Stimulated activated CD8-positive, alpha-beta memory T cell treated with anti-CD3 and anti-CD28 coated beads, Interleukin-2, amount 100 ng/mL, for 48 hours (primary cell): Measurements from ENCODE around the gene KIF3B.
"Not testable (repeated sequence)": the region's sequence is repeated elsewhere in the genome, so short reads cannot be mapped to it uniquely, and the experiment has no call there.

Experiments used
- DNase-seq, 2 donors: peaks; one replicate each; pipeline ENCODE4 v3.0.0-alpha.2; 2020; ENCODE audit warnings: low read depth in 2 of 2

The KIF3B gene

GRCh38 chr20:32356622-32357374 is 79.3 kb downstream of the KIF3B start:
- no peak for DNase-seq

DNA sequence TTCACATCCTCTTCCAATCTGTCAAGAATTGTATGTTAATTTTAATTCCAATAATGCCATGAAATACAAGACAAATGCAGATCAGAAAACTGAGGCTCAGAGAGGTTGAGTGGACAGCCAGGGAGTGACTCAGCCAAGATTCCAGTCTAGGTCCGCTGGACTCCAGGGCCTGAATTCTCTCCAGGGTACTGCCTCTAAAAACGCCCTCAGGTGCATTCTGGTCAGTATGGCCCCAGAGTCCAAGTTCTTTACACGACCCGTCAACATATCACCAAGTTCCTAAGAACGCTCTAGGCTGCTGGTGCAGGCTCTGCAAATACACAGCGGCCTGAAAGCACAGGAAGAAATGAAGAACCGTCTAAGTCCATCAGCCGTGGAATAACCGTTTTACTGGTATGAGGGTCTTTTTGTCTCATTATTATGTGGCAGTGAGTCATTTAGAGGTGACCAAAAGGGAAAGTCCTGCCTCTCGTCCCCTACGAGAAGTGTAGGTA is 80.0 kb downstream of the KIF3B start:
- DNase-seq = no peak

- peak; percentile 92 to 93 for DNase-seq
Measured at GRCh38 chr20:32357869-32358631, 80.6 kb downstream of the KIF3B start, which contains the start of gene ASXL1. Gene ASXL1 (plus strand): TSS chr20:32358331. CDS start chr20:32358776, 445 bp downstream.

DNA sequence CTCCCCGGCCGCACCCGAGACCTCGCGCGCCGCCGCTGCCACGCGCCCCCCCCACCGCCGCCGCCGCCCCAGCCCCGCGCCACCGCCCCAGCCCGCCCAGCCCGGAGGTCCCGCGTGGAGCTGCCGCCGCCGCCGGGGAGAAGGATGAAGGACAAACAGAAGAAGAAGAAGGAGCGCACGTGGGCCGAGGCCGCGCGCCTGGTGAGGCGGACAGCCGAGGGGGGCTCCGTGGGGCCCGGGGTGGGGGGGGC is 81.1 kb downstream of the KIF3B start:
- DNase-seq = no peak

- peak; percentile 70 to 72 for DNase-seq
Measured at GRCh38 chr20:32358883-32359632, 81.6 kb downstream of the KIF3B start.

DNA sequence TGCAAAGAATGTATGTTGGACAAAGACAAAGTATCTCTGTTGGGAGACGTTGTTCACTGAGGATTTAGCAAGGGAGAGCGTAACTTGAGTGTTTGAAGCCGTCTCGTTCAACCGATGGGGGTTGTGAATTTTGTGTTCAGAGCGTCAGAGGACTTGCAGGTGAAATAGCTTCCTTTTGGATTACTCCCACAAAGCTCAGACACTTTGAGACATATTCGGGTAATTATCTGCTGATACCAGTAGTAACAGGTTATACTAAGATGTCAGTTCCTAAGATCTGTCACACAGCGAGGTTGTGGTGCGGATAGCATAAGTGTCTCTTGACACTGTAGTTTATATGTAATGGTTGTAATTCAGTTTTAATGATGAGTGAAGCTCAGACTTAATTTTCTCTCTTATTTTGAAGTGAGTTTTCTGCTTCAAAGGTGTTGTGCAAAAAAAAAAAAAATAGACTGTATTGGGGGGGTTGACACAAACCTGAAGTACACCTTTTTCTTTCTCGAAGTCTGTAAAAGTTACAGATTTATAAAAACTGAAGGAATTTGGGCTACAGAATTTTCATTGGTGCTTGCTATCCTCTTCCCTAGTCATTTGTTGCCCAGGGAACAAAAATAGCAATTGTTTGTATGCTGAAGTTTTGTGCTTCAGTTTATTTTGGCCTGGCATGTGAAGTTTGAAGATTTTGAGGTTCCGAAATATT is 82.3 kb downstream of the KIF3B start:
- no peak for DNase-seq

DNA sequence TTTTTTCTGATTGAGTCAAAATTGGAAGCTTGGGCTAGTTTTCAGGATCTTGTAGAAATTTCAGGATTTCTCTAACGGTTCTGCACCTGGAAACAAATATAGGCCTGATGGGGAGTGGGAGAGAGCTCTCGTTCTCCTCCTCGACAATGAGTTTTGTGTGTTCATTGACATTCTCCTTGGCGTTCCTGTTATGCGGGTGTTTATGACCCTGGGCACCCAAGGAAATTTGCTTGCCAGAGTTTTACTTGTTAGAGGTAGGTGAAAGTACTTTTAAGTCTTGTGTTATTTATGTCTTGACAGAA is 82.8 kb downstream of the KIF3B start:
- no peak for DNase-seq

DNA sequence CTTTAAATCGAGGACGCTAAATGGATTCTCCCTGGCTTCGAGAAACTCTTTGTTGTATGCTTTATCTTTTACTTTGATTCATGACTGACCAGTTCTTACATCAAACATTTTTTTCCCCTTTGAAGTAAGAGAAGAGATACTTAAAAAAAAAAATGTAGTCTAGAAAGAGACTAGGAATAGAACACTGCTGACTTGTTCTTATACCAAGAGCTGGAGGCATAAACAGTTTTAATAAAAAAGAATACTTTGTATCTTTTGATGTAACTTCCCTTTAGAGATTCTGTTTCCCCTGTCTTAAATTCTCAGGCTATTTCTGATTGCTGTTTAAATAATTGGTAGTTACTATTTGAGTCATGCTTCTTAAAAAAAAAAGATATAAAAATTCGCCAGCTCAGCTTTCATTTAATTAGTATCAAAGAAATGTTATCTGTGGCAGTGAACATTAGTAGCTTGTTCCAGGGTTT is 85.5 kb downstream of the KIF3B start:
- DNase-seq = no peak

GRCh38 chr20:32363492-32363891 is 86.0 kb downstream of the KIF3B start:
- DNase-seq = no peak

- DNase-seq = no peak
Measured at GRCh38 chr20:32364554-32365208, 87.2 kb downstream of the KIF3B start.

DNA sequence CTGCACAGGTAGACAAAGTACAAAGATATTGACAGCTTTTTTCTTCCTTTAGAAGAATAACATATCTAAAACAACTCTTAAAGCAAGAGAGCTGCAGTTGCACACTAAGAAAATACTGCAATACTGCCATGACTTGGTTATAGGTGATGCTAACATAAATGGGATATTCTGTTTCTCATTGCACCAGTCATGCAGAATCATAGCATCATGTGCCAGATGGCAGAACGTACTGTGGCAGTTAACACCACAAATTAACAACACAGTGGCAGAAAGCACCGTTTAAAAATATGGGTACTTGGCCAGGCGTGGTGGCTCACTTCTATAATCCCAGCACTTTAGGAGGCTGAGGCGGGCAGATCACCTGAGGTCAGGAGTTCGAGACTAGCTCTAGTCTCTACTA is 88.1 kb downstream of the KIF3B start:
- DNase-seq = no peak

GRCh38 chr20:32366380-32366779 is 88.9 kb downstream of the KIF3B start:
- DNase-seq = no peak

DNA sequence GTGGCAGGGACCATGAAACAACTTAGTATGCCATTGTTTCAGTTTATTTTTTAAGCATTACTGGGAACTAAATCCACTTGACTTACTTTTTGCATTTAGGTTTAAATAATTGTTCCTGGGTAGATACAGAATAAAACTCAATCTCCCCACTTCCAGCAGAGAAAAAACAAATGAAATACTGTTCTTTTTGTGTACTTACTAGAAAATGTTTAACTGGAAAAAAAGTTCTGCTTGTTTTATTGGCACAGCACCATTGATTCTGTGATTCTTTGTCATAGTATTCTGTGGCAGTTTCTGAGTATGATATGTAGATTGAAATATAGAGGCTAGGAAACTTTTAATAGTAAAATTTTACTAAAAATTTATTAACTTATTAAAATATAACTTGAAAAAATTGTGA is 90.9 kb downstream of the KIF3B start:
- no peak for DNase-seq

- no peak for DNase-seq
Measured at GRCh38 chr20:32368925-32369324, 91.5 kb downstream of the KIF3B start.

DNA sequence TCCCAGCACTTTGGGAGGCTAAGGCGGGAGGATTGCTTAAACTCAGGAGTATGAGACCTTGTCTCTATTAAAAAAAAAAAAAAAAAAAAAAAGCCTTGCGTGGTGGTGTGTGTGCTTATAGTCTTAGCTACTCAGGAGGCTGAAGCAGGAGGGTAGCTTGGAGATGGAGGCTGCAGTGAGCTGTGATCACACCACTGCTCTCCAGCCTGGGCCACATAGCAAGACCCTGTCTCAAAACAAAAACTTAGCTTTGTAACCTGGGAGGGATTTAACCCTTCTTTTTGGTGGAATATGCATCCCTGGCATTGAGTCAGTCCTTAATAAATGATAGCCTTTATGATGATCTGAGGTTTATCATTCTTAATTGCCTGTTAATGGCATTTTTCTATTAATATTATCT is 93.4 kb downstream of the KIF3B start:
- DNase-seq = no peak

DNA sequence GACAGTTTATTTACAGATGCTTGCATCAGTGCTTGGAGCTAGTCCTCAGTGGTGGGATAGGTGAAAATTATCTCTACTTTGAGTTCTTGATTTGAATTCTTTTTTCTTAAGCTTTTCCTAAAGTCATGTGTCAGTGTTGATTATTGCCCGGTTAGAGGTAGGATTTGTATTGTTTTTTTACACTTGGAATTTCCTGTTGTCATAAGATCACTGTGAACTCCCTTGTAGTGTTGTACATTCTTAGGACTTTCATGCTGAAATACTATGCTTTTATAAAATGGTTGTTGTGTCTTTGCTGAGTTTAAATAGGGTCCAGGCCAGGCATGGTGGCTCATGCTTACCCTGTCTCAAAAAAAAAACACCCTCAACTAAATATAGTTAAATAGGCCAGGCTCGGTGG is 101.0 kb downstream of the KIF3B start:
- DNase-seq = no peak

GRCh38 chr20:32380037-32380436 is 102.6 kb downstream of the KIF3B start:
- DNase-seq = not testable (repeated sequence)

DNA sequence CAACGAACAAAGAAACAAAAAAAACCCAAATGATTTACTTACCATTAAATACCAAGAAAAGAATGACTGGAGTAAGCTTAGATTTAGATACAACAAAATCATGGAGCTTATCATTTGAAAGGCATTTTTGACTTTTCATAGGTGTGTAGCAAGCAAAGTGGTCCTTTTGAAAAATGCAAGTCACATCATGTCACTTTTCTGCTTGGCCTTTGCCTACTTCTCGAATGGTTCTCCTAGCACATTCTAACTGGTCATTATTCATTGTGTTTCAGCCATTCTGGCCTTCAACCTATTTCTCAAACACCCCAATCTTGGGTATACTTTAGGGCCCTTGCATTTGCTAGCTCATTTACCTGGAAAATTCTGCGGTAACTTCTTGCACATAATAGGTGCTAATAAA is 103.3 kb downstream of the KIF3B start:
- DNase-seq = no peak

GRCh38 chr20:32382102-32382950 is 104.9 kb downstream of the KIF3B start:
- DNase-seq = no peak

- DNase-seq = not testable (repeated sequence)
Measured at GRCh38 chr20:32383441-32383840, 106.0 kb downstream of the KIF3B start.
